Activated T-cell treated with anti-CD3 and anti-CD28 coated beads, Interleukin-2, amount 50 U/mL, for 72 hours (primary cell): ENCODE results near the gene NUP205. TPM values are rescaled to one million over a fixed set of nuclear protein-coding genes. Genes with fewer than 3 reads are reported as not detected.

Experiments used
- ATAC-seq, 2 donors: fragments of 150-1000 bp; cut with Tn5 transposase; replicated peaks in 1 of 2; 2 replicates each; pipeline ENCODE4 v1.10.0; 2021; ENCODE audit warnings: moderate library complexity in 2 of 2, mild to moderate bottlenecking in 1 of 2
- DNase-seq, 2 donors: peaks; one replicate each; pipeline ENCODE4 v3.0.0; 2021 to 2022; ENCODE audit warnings: mixed read lengths in 1 of 2
- H3K27ac Mint-ChIP-seq: one replicate; pipeline ENCODE4 v1.8.0; 2022; ENCODE audit warnings: mild to moderate bottlenecking, moderate library complexity, mixed read lengths
- H3K27me3 Mint-ChIP-seq: one replicate; pipeline ENCODE4 v1.8.0; 2022; ENCODE audit warnings: low read depth, mixed read lengths
- H3K36me3 Mint-ChIP-seq, 2 donors: one replicate each; pipeline ENCODE4 v1.8.0; 2022; ENCODE audit warnings: mixed read lengths in 2 of 2, mild to moderate bottlenecking in 1 of 2; ENCODE audit not compliant: insufficient read depth in 2 of 2
- H3K4me1 Mint-ChIP-seq: one replicate; pipeline ENCODE4 v1.8.0; 2022; ENCODE audit warnings: low read depth, mixed read lengths
- H3K4me3 Mint-ChIP-seq, 2 donors: one replicate each; pipeline ENCODE4 v1.8.0; 2022; ENCODE audit warnings: mild to moderate bottlenecking in 2 of 2, mixed read lengths in 2 of 2, moderate library complexity in 2 of 2
- H3K9me3 Mint-ChIP-seq, 2 donors: one replicate each; pipeline ENCODE4 v1.8.0; 2022; ENCODE audit warnings: mixed read lengths in 2 of 2
- total RNA-seq, 2 donors: library from RNA; stranded (reverse); gene quantifications; one replicate each; pipeline ENCODE4 v1.2.3, GENCODE V29; 2022

NUP205 gene, protein sequence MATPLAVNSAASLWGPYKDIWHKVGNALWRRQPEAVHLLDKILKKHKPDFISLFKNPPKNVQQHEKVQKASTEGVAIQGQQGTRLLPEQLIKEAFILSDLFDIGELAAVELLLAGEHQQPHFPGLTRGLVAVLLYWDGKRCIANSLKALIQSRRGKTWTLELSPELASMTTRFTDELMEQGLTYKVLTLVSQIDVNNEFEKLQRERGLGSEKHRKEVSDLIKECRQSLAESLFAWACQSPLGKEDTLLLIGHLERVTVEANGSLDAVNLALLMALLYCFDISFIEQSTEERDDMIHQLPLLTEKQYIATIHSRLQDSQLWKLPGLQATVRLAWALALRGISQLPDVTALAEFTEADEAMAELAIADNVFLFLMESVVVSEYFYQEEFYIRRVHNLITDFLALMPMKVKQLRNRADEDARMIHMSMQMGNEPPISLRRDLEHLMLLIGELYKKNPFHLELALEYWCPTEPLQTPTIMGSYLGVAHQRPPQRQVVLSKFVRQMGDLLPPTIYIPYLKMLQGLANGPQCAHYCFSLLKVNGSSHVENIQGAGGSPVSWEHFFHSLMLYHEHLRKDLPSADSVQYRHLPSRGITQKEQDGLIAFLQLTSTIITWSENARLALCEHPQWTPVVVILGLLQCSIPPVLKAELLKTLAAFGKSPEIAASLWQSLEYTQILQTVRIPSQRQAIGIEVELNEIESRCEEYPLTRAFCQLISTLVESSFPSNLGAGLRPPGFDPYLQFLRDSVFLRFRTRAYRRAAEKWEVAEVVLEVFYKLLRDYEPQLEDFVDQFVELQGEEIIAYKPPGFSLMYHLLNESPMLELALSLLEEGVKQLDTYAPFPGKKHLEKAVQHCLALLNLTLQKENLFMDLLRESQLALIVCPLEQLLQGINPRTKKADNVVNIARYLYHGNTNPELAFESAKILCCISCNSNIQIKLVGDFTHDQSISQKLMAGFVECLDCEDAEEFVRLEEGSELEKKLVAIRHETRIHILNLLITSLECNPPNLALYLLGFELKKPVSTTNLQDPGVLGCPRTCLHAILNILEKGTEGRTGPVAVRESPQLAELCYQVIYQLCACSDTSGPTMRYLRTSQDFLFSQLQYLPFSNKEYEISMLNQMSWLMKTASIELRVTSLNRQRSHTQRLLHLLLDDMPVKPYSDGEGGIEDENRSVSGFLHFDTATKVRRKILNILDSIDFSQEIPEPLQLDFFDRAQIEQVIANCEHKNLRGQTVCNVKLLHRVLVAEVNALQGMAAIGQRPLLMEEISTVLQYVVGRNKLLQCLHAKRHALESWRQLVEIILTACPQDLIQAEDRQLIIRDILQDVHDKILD (N-terminal part only)
- 10 to 100 TPM; 76.6 to 79.8 TPM for total RNA-seq

DNA sequence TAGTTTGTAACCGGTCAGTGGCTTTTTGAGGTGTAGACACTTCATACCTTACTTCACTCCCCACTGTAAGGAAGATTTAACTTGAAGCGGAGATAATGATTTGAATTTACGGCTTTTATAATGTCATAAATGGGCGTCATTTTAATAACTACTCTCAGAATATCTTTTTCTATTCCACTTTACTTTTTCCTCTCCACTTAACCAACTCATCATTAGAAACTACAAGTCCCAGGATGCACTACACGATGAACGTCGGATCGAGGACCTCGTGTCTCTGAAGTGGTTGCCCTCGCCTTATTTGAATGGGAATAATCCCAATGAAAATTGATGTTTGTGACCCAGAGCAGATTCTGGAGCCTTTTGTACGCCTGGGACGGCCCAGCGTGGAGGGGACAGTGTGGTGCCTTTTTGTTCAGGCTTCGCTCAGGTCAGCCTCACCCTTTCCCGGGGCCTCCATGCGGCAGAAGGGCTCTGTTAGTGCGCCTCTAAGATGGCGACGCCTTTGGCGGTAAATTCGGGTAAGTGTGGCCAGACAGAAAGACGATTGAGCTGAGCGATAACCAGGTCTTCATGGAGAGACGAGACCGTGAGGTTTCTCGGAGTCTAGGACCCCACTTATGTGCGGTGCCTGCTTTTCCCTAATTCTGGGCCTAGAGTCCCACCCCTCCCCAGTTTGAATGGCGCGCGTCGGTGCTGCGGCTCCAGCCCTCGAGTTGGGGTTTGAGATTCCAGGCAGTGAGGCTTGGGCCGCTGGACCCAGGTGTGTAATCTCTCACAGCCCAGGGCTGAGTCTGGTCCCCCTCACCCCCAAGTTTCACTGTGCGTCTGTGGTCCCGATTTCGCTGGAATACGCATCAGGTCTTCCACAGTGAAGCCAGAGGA, at the start of gene NUP205:
NUP205 (plus strand) TSS at position 463 of the 882 bp plus-strand sequence; CDS start at position 491, 28 bp downstream.
- ATAC-seq (peak; percentile 87 to 88), DNase-seq (peak; percentile 76 to 77)
- no peak within 1 kb of the TSS for H3K4me3 Mint-ChIP-seq
- H3K4me1 Mint-ChIP-seq: peaks cover 29% of the 10 kb centered on the region
- H3K9me3 Mint-ChIP-seq: no peaks in the 10 kb centered on the region
- H3K27me3 Mint-ChIP-seq: peaks cover 6% of the 10 kb centered on the region
- H3K27ac Mint-ChIP-seq: no peak within 1 kb of the TSS
- H3K36me3 Mint-ChIP-seq: peaks cover 0 to 2% of the 10 kb centered on the region in 2 donors

DNA sequence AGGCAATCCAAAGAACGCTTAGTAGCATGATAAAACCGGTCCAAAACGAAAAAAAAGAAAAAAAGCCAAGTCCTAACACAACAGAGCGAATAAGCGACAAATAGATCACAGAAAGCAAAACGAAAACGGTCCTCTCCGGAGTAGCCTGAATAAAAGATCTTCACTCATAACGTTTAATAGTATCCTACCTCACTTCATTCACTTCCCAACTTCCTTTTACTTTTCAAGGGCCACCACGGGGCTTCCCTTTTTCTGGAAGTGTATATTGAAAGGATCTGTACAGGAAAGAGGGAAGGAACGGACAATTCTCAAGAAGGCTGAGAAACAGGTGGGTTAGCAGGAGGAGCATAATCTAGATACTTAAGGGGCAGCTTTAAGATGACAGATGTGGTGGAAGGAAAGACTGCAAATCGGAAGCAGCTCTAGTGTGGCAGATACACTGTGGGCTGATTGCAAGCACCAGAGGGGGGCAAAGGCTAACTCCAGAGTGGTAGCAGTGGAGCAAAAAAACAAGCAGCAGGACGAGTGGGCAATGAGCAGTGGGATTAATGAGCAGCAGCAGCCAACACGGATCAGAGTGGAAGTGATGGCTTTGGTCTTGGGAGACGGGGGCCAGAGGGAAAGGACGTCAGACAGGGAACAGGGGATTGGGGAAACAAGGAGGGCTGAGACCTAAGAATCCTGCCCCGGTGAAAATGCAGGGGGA, 48.7 kb upstream of the NUP205 start:
- Mint-ChIP-seq H3K27ac (no peak overlapping the region), H3K9me3 (no peaks in the 10 kb centered on the region), H3K27me3 (no peaks in the 10 kb centered on the region), H3K36me3 (no peaks in the 10 kb centered on the region), H3K4me3 (no peak overlapping the region), H3K4me1 (peaks cover 14% of the 10 kb centered on the region)
- ATAC-seq: peak; percentile 13 to 22
- peak; percentile 17 to 34 for DNase-seq

- ATAC-seq (no peak), DNase-seq (no peak)
- Mint-ChIP-seq H3K4me3 (no peak overlapping the region), H3K27ac (no peak overlapping the region), H3K4me1 (peaks cover 14% of the 10 kb centered on the region), H3K9me3 (no peaks in the 10 kb centered on the region), H3K27me3 (no peaks in the 10 kb centered on the region), H3K36me3 (no peaks in the 10 kb centered on the region)
Observed at GRCh38 chr7:135509589-135509838, 48.2 kb upstream of the NUP205 start.

- no peaks in the 10 kb centered on the region for H3K9me3 Mint-ChIP-seq
- peaks cover 14% of the 10 kb centered on the region for H3K4me1 Mint-ChIP-seq
- no peak within 1 kb of the TSS for H3K4me3 Mint-ChIP-seq
- H3K27ac Mint-ChIP-seq: no peak within 1 kb of the TSS
- no peaks in the 10 kb centered on the region for H3K27me3 Mint-ChIP-seq
- DNase-seq: peak; percentile 93 to 96
- peak; percentile 96 for ATAC-seq
- H3K36me3 Mint-ChIP-seq: no peaks in the 10 kb centered on the region
Observed at GRCh38 chr7:135509839-135510591, 47.7 kb upstream of the NUP205 start, which contains the start of gene CNOT4. CNOT4 (minus strand) TSS chr7:135510102; CDS start chr7:135438331, 71,771 bp downstream.

DNA sequence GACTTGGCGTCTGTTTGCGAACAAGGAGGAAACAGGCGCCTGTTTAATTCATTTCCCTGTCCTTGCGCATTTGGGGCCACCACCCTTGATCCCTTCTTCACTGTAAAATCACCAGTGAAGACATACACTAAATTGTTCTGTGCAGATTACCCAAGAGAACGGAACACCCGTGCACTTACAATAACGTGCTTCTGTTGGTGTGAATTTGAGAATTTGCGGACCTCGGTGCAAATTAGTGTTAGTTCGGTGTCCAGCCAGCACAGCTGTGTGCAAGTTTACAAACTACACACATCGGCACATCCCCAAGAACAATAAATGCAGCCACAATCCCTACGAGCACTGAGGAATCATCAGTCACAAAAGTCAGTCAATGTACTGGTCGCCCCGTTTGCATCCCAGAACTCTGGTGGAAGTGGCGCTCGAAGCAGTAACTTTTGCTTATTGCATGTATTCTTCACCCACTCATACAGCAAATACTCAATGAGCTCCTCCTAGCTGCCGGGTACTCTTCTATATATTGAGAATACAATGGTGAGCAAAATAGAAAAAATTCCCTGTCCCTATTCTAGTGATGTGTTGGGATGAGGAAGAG, 47.0 kb upstream of the NUP205 start:
- Mint-ChIP-seq H3K4me1 (peaks cover 14% of the 10 kb centered on the region), H3K27ac (no peak overlapping the region), H3K36me3 (no peaks in the 10 kb centered on the region), H3K27me3 (no peaks in the 10 kb centered on the region), H3K9me3 (no peaks in the 10 kb centered on the region), H3K4me3 (no peak overlapping the region)
- DNase-seq (no peak), ATAC-seq (no peak)

- peaks cover 9% of the 10 kb centered on the region for H3K4me1 Mint-ChIP-seq
- ATAC-seq (peak in 1 of 2 donors; percentile 14), DNase-seq (peak; percentile 30 to 39)
- H3K4me3 Mint-ChIP-seq: no peak overlapping the region
- H3K27ac Mint-ChIP-seq: no peak overlapping the region
- no peaks in the 10 kb centered on the region for H3K36me3 Mint-ChIP-seq
- H3K9me3 Mint-ChIP-seq: no peaks in the 10 kb centered on the region
- no peaks in the 10 kb centered on the region for H3K27me3 Mint-ChIP-seq
Observed at GRCh38 chr7:135512135-135512887, 45.4 kb upstream of the NUP205 start.

GRCh38 chr7:135514856-135515255, 42.9 kb upstream of the NUP205 start:
- no peak for ATAC-seq
- H3K36me3 Mint-ChIP-seq: no peaks in the 10 kb centered on the region

GRCh38 chr7:135517060-135517459, 40.7 kb upstream of the NUP205 start:
- Mint-ChIP-seq H3K4me1 (no peaks in the 10 kb centered on the region), H3K27me3 (no peaks in the 10 kb centered on the region), H3K27ac (no peak overlapping the region), H3K9me3 (no peaks in the 10 kb centered on the region), H3K4me3 (no peak overlapping the region), H3K36me3 (no peaks in the 10 kb centered on the region)
- no peak for ATAC-seq
- no peak for DNase-seq

More at GRCh38 chr7:135514856-135515255, 42.9 kb upstream of the NUP205 start:
- no peaks in the 10 kb centered on the region for H3K4me1 Mint-ChIP-seq
- no peak overlapping the region for H3K27ac Mint-ChIP-seq
- DNase-seq: no peak
- H3K4me3 Mint-ChIP-seq: no peak overlapping the region
- H3K9me3 Mint-ChIP-seq: no peaks in the 10 kb centered on the region
- no peaks in the 10 kb centered on the region for H3K27me3 Mint-ChIP-seq

DNA sequence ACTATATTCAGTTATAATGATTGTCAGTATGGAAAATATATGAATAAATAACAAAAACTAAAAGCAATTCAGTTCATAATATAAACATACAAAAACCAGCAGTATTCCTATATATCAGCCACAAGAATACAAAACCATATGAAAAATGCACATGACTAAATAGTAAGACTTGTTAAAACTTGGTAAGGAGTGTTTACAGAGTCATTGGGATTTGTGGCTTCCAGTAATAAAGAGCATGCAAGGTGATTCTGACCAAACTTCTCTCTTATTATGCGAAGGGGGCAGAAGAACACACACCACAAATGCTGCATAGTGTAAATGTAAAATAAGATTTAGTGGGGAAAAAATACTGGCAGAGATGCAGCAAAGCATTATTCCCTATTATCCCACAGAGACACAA, 39.0 kb upstream of the NUP205 start:
- Mint-ChIP-seq H3K9me3 (no peaks in the 10 kb centered on the region), H3K4me1 (no peaks in the 10 kb centered on the region), H3K27ac (no peak overlapping the region), H3K27me3 (no peaks in the 10 kb centered on the region), H3K4me3 (no peak overlapping the region), H3K36me3 (no peaks in the 10 kb centered on the region)
- DNase-seq: no peak
- ATAC-seq: no peak

GRCh38 chr7:135519233-135519688, 38.5 kb upstream of the NUP205 start:
- H3K4me1 Mint-ChIP-seq: no peaks in the 10 kb centered on the region
- H3K4me3 Mint-ChIP-seq: no peak overlapping the region
- ATAC-seq: no peak
- no peaks in the 10 kb centered on the region for H3K9me3 Mint-ChIP-seq
- DNase-seq: no peak
- no peaks in the 10 kb centered on the region for H3K36me3 Mint-ChIP-seq
- H3K27me3 Mint-ChIP-seq: no peaks in the 10 kb centered on the region
- H3K27ac Mint-ChIP-seq: no peak overlapping the region
